ENCODE results near the gene GIGYF2. TPM values are rescaled to one million over a fixed set of nuclear protein-coding genes. Genes with fewer than 3 reads are reported as not detected.

Gene GIGYF2
- total RNA-seq, 2 donors from 2014 or later: 91.5 to 101 TPM

DNA sequence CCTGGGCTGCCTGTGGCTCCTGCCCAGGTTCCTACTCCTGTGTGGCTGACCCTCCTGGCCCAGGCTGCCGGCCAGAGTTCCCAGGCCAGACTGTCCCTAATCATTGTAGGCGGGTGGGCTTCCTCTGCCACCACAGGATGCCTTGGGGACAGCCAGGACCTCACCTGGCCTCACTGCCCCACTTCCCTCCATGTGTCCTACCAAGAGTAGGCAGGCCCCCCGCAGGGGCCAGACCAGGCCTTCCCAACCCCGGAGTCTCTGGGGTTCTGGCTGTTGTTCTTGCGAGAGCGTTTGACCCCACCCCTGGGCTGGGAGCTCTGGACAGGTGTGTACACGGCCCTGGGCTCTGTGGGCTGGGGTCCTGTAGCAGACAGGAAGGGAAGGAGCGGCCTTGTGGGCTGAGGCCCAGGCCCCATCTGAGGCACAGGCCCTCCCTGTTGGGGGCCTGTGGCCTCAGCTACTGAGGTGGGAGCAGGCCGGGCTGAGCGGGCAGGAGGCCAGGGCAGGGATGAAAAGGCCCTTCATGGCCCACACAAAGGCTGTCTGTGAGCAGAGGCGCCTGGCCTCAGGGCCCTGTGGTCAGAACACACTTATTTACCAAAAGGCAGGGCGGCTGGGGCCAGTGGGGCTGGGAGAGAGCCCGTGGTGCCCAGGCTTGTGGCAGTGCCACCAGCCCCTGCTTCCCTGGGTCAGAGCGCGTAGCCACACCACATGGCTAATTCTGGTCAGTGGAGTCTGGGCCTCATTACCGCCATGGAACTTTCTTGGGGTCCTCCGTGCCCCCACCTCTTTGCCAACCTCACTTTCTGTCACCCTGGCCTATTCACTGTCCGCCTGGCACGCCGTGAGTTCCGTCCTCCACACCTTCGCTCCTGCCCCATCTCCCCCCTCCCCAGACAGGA, 175.0 kb downstream of the GIGYF2 start:
- no peak for ATAC-seq
- H3K27me3 Mint-ChIP-seq: peaks cover 6 to 9% of the 10 kb centered on the region in 2 donors
- peak; percentile 57 for DNase-seq (ENCODE audit: low spot score)
- no peaks in the 10 kb centered on the region for H3K36me3 Mint-ChIP-seq
- H3K27ac Mint-ChIP-seq: no peak overlapping the region
- H3K4me3 Mint-ChIP-seq: no peak overlapping the region
- H3K9me3 Mint-ChIP-seq: no peaks in the 10 kb centered on the region
- peaks cover 0 to 5% of the 10 kb centered on the region in 2 donors for H3K4me1 Mint-ChIP-seq (ENCODE audit: low read depth in 2 of 2)

DNA sequence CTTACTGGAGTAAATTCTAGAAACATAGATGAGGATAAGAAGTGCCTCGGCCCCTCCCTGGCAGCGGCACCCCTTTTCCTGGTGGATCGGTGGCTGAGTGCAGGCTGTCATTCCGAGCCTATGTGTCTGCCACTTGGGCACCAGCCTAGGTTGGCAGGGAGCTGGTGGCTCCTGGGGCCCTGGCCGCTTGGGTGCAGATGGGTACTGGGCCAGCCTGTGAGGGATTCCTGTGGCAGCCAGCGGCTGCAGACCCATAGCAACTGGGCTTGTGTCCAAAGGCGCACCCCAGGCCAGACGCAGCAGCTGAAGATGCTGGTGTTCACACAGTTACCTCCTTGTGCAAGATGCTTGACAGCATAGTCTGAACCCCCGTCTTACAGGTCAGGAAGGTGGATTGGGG, 175.7 kb downstream of the GIGYF2 start:
- no peak overlapping the region for H3K4me3 Mint-ChIP-seq
- peaks cover 0 to 5% of the 10 kb centered on the region in 2 donors for H3K4me1 Mint-ChIP-seq (ENCODE audit: low read depth in 2 of 2)
- no peak for ATAC-seq
- H3K27ac Mint-ChIP-seq: no peak overlapping the region
- DNase-seq (ENCODE audit: low spot score): peak; percentile 58
- H3K27me3 Mint-ChIP-seq: peaks cover 9% of the 10 kb centered on the region in 2 donors
- no peaks in the 10 kb centered on the region for H3K36me3 Mint-ChIP-seq
- no peaks in the 10 kb centered on the region for H3K9me3 Mint-ChIP-seq

DNA sequence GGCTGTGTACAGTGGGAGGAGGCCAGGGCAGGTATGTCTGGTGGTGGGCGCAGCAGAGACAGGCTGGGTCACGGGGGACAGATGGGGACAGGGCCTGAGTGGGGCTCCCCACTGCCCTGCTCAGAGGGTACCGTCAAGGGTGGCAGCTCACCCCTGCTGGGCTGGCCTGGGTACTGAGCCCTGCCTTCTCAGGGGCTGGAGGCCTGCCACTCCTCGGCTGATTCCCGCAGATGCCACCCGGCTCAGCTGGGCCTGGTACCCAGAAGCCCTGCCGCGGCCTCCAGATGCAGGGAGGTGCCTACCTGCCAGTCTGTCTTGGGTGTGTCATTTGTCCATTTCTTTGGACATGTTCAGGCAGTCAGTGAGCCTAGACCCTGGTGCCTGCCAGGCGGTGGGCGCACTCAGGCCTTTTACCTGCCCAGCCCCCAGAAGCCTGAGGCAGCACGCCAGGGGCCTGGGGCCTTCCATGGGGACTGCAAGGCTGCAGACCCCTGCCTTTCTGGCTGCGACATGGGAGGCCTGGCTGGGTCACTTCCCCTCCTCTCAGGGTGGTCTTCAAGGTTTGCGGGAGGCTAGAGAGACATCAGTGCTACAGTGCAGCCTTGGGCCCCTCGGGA, 176.3 kb downstream of the GIGYF2 start:
- ATAC-seq: no peak
- no peaks in the 10 kb centered on the region for H3K36me3 Mint-ChIP-seq
- H3K9me3 Mint-ChIP-seq: no peaks in the 10 kb centered on the region
- H3K4me3 Mint-ChIP-seq: no peak overlapping the region
- peak; percentile 20 for DNase-seq (ENCODE audit: low spot score)
- peaks cover 9% of the 10 kb centered on the region in 2 donors for H3K27me3 Mint-ChIP-seq
- peaks cover 0 to 5% of the 10 kb centered on the region in 2 donors for H3K4me1 Mint-ChIP-seq (ENCODE audit: low read depth in 2 of 2)
- H3K27ac Mint-ChIP-seq: no peak overlapping the region

DNA sequence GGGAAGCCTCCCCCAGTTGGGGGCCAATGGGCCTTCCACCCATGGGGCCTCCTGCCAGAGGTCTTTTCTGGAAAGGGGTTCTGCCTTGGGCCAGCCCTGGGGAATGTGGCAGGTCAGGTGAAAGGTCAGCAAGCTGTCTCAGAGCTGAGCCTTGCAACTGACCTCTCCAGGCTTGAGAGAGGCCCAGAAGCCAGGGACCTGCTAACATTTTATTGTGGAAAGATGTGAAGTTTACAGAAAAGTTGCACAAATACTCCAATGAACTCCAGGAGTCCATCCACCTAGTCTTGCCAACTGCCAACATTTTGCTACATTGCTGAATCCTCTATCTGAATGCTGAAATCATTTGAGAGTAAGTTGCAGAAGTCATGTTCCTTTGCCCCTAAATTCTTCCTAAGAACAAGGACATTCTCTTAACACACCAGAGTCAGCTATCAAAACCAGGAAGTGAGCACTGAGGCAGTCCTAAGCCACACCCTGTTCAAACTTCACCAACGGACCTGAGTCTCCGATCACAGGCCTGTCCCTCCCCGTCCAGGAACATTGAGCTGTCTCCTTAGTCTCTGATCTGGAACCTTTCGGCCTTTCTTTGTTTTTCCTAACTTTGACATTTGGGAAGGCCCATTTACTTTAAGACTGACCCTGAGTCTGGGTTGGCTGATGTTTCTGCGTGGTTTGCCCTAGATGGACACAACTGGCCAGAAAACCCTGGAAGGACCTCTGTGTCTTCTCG, 176.9 kb downstream of the GIGYF2 start:
- Mint-ChIP-seq H3K9me3 (no peaks in the 10 kb centered on the region), H3K27me3 (peaks cover 9% of the 10 kb centered on the region in 2 donors), H3K36me3 (no peaks in the 10 kb centered on the region), H3K4me1 (ENCODE audit: low read depth in 2 of 2) (peaks cover 0 to 5% of the 10 kb centered on the region in 2 donors), H3K4me3 (no peak overlapping the region), H3K27ac (no peak overlapping the region)
- ATAC-seq: no peak
- DNase-seq (ENCODE audit: low spot score): peak; percentile 35

DNA sequence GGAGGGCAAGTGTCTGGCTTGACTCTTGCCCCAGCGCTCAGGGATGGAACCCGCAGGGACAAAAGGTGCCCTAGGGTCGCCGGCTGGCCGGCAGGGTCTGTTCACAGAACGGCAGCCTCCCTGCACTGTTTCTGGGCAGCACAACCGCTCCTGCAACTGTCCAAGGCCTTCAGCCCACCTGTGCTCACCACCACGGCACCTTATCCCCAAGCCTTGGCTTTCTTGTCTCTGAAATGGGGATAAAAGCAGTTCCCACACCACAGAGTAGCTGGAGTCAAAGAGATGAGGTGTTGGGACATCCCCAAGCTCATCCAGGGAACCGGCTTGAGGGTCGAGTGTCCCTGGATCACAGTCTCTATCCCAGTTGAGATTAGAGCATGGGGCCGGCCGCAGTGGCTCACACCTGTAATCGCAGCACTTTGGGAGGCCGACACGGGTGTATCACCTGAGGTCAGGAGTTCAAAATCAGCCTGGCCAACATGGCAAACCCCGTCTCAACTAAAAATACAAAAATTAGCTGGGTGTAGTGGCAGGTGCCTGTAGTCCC, 177.6 kb downstream of the GIGYF2 start:
- H3K9me3 Mint-ChIP-seq: no peaks in the 10 kb centered on the region
- H3K27ac Mint-ChIP-seq: no peak overlapping the region
- H3K36me3 Mint-ChIP-seq: no peaks in the 10 kb centered on the region
- ATAC-seq (no peak), DNase-seq (ENCODE audit: low spot score) (no peak)
- H3K4me1 Mint-ChIP-seq (ENCODE audit: low read depth in 2 of 2): peaks cover 0 to 5% of the 10 kb centered on the region in 2 donors
- peak overlapping the region; percentile 17 for H3K4me3 Mint-ChIP-seq
- H3K27me3 Mint-ChIP-seq: peaks cover 9% of the 10 kb centered on the region in 2 donors

DNA sequence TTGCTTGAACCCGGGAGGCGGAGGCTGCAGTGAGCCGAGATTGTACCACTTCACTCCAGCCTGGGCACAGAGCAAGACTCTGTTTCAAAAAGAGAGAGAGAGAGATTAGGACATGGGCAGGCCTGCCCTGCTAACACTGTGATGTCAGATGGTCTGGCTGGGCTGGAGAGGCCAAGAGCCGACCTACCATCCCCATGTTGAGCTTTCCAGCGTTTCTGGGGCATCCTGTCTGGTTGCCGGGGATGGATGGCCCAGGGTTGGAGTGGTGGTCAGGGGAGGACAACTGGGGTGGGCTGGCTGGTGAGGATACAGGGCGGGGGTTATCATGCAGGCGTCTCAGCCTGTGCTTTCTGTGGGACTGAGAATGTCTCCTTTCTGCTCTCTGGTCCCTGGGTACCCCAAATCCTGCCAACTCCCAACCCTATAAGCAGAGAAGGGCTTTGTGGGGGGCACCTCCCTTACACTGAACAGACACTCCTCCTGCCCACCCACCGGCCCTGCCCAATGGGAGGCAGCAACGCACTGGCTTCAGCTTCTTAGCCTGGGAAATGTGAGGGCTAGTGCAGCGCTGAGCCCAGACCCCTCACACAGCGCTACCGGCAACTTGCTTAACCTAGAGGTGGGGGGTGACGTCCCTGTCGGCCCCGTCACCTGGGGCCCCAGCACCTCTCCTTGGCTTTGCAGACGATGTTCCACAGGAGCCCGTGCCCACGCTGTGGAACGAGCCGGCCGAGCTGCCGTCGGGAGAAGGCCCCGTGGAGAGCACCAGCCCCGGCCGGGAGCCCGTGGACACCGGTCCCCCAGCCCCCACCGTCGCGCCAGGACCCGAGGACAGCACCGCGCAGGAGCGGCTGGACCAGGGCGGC, 178.4 kb downstream of the GIGYF2 start:
- H3K36me3 Mint-ChIP-seq: no peaks in the 10 kb centered on the region
- H3K27me3 Mint-ChIP-seq: peaks cover 9% of the 10 kb centered on the region in 2 donors
- H3K4me3 Mint-ChIP-seq: peak overlapping the region; percentile 17
- H3K27ac Mint-ChIP-seq: no peak overlapping the region
- no peaks in the 10 kb centered on the region for H3K9me3 Mint-ChIP-seq
- DNase-seq (ENCODE audit: low spot score) (no peak), ATAC-seq (no peak)
- peaks cover 0 to 5% of the 10 kb centered on the region in 2 donors for H3K4me1 Mint-ChIP-seq (ENCODE audit: low read depth in 2 of 2)

DNA sequence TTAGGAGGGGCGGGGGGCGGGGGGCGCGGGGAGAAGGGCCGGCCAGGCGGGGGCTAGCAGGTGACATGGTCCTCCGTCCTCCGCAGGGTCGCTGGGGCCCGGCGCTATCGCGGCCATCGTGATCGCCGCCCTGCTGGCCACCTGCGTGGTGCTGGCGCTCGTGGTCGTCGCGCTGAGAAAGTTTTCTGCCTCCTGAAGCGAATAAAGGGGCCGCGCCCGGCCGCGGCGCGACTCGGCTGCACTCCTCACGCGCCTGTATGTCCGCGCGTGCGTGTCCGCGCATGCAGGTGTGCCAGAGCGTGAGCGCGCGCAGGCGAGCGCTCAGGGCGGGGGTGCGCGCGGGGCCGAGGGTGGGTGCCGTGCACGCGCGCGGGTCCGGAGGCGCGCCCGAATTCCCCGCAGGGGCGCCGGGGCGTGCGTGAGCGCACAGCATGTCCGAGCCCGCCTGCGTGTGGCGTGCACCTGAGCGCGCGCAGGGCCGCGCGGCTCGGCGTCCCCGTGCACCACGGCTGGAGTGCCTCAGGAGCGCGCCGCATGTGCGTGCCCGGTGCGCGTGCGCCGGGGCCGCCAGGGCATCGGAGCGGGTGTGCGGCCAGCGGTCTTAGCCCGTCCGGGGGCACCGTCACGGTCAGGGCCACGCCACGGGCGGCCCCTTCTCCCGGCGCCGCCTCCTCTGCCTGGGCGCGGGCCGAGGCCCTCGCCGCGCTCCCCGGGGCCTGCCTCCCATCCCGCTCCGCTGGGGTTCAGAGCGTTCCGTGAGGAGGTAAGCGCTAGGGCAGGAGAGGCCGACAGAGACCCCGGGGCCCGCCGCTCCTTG, 179.2 kb downstream of the GIGYF2 start:
- H3K27ac Mint-ChIP-seq: no peak overlapping the region
- peaks cover 0 to 5% of the 10 kb centered on the region in 2 donors for H3K4me1 Mint-ChIP-seq (ENCODE audit: low read depth in 2 of 2)
- H3K36me3 Mint-ChIP-seq: no peaks in the 10 kb centered on the region

DNA sequence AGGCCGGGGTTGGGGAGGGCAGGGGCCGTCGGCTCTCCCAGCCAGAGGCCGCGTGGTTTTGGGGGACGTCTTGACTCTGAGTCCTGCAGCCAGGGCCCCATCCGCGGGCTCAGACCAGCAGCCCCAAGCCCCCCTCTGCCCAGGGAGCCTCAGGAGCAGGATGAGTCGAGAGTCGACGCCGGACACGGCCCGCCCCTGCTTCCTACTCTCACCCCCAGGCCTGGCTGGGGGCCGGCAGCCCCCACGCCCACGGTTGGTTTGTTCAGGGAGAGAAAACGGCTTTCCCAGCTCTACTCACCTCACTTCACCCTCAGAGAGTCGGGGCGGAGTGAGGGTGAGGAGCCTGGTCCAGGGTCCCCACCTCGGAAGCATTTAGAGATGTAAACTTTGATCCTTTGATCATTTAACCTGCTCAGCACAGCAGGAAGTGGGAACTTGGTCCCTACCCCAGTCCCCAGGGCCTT, 179.9 kb downstream of the GIGYF2 start:
- Mint-ChIP-seq H3K4me3 (no peak overlapping the region), H3K36me3 (no peaks in the 10 kb centered on the region), H3K27me3 (peaks cover 9% of the 10 kb centered on the region in 2 donors), H3K9me3 (no peaks in the 10 kb centered on the region), H3K4me1 (ENCODE audit: low read depth in 2 of 2) (peaks cover 0 to 5% of the 10 kb centered on the region in 2 donors), H3K27ac (no peak overlapping the region)
- DNase-seq (ENCODE audit: low spot score) (no peak), ATAC-seq (no peak)

More for the DNA sequence above, 179.2 kb downstream of the GIGYF2 start:
- Mint-ChIP-seq H3K4me3 (no peak overlapping the region), H3K9me3 (no peaks in the 10 kb centered on the region), H3K27me3 (peaks cover 9% of the 10 kb centered on the region in 2 donors)
- DNase-seq (ENCODE audit: low spot score): no peak
- peak; percentile 32 to 34 for ATAC-seq

DNA sequence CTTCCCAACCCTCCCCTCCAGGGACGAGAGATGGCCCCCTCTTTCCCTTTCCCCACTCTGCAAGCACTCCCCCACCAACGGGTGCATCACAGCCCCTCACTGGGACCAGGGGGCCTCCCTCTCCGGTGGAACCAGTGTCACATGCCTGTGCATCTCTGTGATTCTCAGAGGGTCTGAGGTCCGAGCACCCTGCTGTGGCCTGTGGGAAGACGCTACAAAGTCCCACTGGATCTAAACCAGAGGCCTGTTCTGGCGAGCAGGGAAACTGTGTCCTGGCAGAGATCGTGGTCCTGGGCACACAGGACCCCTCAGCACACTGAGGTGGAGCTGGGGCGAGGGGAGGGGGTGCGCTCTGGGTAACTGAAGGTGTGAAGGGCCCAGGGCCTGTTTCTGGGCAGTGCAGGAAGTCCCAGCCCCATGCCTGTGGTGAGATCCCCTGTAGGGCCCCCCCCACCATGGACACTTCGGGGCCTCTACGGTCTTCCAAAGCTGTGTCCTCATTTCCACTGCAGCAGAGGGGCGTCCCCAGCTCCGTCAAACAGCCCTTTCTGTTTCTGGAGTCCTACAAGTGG, 180.9 kb downstream of the GIGYF2 start:
- ATAC-seq: no peak
- Mint-ChIP-seq H3K27me3 (peaks cover 9% of the 10 kb centered on the region in 2 donors), H3K36me3 (no peaks in the 10 kb centered on the region), H3K4me3 (peak overlapping the region; percentile 59), H3K4me1 (ENCODE audit: low read depth in 2 of 2) (peaks cover 0 to 5% of the 10 kb centered on the region in 2 donors), H3K9me3 (no peaks in the 10 kb centered on the region), H3K27ac (no peak overlapping the region)
- DNase-seq (ENCODE audit: low spot score): peak; percentile 54

DNA sequence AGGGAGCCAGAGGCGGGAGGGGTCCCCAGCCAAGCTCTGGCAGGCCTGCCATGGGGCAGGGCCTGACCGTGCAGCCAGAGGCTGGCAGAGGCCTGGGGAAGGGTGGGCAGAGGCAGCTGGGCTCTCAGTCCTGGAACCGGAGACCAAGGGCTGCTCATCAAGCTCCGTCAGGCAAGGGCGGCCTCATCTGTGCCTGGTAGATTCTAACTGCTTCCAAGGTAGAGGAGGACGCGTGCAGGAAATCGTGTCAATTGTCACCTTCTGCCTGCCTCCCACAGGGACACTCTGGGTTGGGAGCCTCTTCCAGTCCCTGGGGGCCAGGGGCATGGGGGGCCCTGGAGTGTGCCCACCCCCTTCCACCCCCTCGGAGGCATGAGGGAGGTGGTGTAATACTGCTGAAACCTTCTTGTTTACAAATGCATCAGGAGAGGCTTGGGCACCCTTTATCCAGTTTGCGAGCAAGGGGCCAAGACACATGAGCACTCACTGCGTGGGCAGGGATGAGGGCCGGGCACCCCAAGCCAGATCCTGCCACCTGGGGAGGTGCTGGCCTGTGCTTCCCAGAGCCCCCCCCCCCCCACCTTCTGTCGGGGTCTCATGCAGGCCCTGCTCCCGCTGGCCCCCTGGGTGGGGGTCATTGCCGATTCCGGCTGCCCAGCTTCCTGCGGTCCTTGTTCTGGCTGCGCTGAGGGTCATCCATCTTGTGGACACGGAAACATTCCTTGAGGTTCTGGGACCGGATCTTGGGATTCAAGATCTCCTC, 181.9 kb downstream of the GIGYF2 start:
- Mint-ChIP-seq H3K9me3 (no peaks in the 10 kb centered on the region), H3K27ac (no peak overlapping the region), H3K4me1 (ENCODE audit: low read depth in 2 of 2) (peaks cover 0 to 5% of the 10 kb centered on the region in 2 donors), H3K4me3 (no peak overlapping the region), H3K36me3 (no peaks in the 10 kb centered on the region), H3K27me3 (peaks cover 9% of the 10 kb centered on the region in 2 donors)
- ATAC-seq: no peak
- DNase-seq (ENCODE audit: low spot score): no peak

Data from natural killer cell treated with Interleukin-12 subunit alpha and Interleukin-12 subunit beta and Interleukin-15 and Interleukin-18, amount 100 ng/mL, for 72 hours (primary cell).